Activated B cell treated with CpG ODN at 0.5 μM for 24 hours (primary cell): ENCODE measurements around the gene LBR. TPM values are rescaled to one million over a fixed set of nuclear protein-coding genes. Genes with fewer than 3 reads are reported as not detected.

Experiments
- ATAC-seq: fragments of 200-7000 bp; cut with Tn5 transposase; one replicate; pipeline ENCODE4 v1.10.0; 2021; ENCODE audit warnings: low read depth, mild to moderate bottlenecking, moderate library complexity
- CTCF ChIA-PET: fragments of 350-600 bp; sonication (Branson Sonifier 250); formaldehyde crosslinking; loops from one replicate; lab custom pipeline; 2021; ENCODE audit warnings: antibody characterized with exemption; lab: Charles Lee
- POLR2A ChIA-PET: fragments of 350-600 bp; sonication (Branson Sonifier 250); formaldehyde crosslinking; loops from one replicate; lab custom pipeline; 2021; ENCODE audit warnings: antibody characterized with exemption; lab: Charles Lee
- DNase-seq: peaks from one replicate; pipeline ENCODE4 v3.0.0; 2022
- H3K27ac Mint-ChIP-seq: one replicate; pipeline ENCODE4 v1.8.0; 2020; ENCODE audit warnings: mixed read lengths
- H3K27me3 Mint-ChIP-seq: one replicate; pipeline ENCODE4 v1.8.0; 2021; ENCODE audit warnings: mixed read lengths
- H3K36me3 Mint-ChIP-seq: one replicate; pipeline ENCODE4 v1.8.0; 2021; ENCODE audit warnings: low read depth, mixed read lengths
- H3K4me1 Mint-ChIP-seq: one replicate; pipeline ENCODE4 v1.8.0; 2021; ENCODE audit warnings: mixed read lengths
- H3K4me3 Mint-ChIP-seq: one replicate; pipeline ENCODE4 v1.8.0; 2020; ENCODE audit warnings: mild to moderate bottlenecking, mixed read lengths
- H3K9me3 Mint-ChIP-seq: one replicate; pipeline ENCODE4 v1.8.0; 2020; ENCODE audit warnings: mixed read lengths
- intact Hi-C: fragments of 100-400 bp; cut with micrococcal nuclease; formaldehyde crosslinking; loops from one replicate; pipeline ENCODE4 v1.15.1; 2024
- total RNA-seq: library from RNA; stranded (reverse); gene quantifications from 2 replicates; pipeline ENCODE4 v1.2.3, GENCODE V29; 2022
- TF ChIP-seq, protein P1 (sequence below): fragments of 200-600 bp; IDR thresholded peaks from one replicate; pipeline ENCODE4 v1.8.0; 2022; ENCODE audit warnings: antibody characterized with exemption, mild to moderate bottlenecking

The LBR gene
- 93.1 and 113 TPM in 2 replicates for total RNA-seq

DNA sequence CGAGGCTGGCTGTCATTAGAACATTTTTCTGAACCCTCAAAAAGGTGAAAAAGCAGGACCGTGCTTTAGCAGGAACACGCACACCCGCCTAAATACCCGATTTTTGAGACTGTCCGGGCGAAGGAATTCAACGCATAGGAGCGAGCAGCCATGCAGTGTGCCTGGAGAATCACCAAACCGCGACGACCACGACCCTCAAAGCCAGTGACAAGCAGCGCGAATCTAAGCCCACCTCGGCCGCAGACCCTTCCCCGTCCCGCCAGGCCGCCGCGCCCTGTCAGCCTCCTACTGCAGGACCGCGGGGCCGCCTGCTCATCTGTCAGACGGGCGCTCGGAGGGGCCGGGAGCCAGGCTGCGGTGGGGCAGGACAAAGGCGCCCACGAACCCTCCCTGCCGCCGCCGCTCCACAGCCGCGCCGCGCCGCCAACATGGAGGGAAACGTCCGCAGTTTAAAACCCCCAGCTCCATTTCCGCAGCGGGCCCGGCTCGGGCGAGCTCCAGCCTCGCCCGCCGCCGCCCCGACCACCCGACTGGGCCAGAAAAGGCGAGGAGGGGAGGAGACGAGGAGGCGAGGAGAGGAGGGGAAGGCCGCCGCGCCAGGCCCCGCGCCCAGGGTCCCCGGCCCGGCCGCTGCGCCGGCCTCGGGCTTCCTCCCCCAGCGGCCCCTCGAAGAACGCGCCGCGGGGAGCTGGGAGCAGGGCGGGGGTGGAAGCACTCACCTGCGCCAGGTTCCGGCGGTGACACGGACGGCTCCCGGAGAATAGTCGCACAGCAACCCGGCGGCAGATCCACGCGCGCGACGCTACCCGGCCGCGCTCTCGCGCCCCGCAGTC lies at the start of gene LBR:
TSS of gene LBR (minus strand) at position 804 of the 833 bp plus-strand sequence. CDS start 3,963 bp downstream, outside the sequence.
- ChIA-PET CTCF (interaction anchor here (1.5 to 3.0 kb wide), 2 partner anchors 17 to 47 kb away, joined by 4 to 14 read pairs; no protein-coding TSS in a partner anchor), POLR2A (interaction anchor here (0.6 to 6.0 kb wide), 9 partner anchors 14 to 1265 kb away, joined by 3 to 113 read pairs (median 8); partner anchors contain the start of genes H3-3A, PYCR2 and SDE2)
- TF ChIP-seq, protein P1, sequence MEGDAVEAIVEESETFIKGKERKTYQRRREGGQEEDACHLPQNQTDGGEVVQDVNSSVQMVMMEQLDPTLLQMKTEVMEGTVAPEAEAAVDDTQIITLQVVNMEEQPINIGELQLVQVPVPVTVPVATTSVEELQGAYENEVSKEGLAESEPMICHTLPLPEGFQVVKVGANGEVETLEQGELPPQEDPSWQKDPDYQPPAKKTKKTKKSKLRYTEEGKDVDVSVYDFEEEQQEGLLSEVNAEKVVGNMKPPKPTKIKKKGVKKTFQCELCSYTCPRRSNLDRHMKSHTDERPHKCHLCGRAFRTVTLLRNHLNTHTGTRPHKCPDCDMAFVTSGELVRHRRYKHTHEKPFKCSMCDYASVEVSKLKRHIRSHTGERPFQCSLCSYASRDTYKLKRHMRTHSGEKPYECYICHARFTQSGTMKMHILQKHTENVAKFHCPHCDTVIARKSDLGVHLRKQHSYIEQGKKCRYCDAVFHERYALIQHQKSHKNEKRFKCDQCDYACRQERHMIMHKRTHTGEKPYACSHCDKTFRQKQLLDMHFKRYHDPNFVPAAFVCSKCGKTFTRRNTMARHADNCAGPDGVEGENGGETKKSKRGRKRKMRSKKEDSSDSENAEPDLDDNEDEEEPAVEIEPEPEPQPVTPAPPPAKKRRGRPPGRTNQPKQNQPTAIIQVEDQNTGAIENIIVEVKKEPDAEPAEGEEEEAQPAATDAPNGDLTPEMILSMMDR, result no peak
- Mint-ChIP-seq H3K36me3 (peaks cover 19% of the 10 kb centered on the region), H3K9me3 (no peaks in the 10 kb centered on the region), H3K27me3 (no peaks in the 10 kb centered on the region), H3K27ac (peak within 1 kb of the TSS; percentile 90), H3K4me1 (peaks cover 56% of the 10 kb centered on the region), H3K4me3 (peak within 1 kb of the TSS; percentile 96)
- no peak for DNase-seq
- intact Hi-C loops, result loop anchor here (1.0 to 10.0 kb wide), 11 partner anchors 14 to 993 kb away; partner anchors contain the start of genes H3-3A, PARP1, SDE2 and SRP9
- peak; percentile 7 for ATAC-seq

DNA sequence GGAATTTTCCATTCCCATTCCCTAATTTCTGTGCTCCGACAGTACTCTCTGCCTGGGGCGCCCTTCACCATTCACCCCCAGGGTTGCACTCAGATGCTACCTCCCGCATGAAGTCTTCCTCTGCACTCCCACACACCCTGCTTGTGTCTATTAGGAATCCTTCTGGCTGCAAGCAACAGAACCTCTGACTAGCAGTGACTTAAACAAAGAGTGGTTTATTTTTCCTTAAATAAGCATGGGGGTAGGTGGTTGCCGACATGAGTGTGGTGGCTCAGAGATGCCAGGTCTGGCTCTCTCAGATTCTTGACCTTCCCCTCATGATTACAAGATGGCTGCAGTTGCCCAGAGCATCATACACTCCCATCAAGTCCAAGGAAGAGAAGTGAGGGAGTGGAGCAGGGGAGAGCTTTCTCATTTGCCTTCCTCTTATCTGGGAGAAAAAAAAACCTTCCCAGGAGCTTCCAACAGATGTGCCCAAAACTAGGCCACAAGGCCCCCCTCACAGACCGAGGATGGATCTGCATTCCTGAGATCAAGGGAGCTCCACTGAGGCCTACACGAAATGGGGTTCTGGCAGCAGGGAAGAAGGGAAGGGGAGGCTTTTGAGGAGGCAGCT lies 49.6 kb upstream of the LBR start:
- Mint-ChIP-seq H3K27ac (peak overlapping the region; percentile 64), H3K36me3 (no peaks in the 10 kb centered on the region), H3K4me1 (peaks cover 62% of the 10 kb centered on the region), H3K27me3 (no peaks in the 10 kb centered on the region), H3K4me3 (no peak overlapping the region), H3K9me3 (no peaks in the 10 kb centered on the region)
- ChIA-PET CTCF (interaction anchor here (0.7 to 2.2 kb wide), 4 partner anchors 10 to 295 kb away, joined by 3 to 6 read pairs (median 4); no protein-coding TSS in a partner anchor), POLR2A (interaction anchor here (0.6 to 5.9 kb wide), 7 partner anchors 10 to 585 kb away, joined by 3 to 44 read pairs (median 3); partner anchors contain the start of genes H3-3A and SDE2)
- intact Hi-C loops, result loop anchor here (5.0 kb wide), 2 partner anchors 175 to 645 kb away; partner anchors contain the start of gene ENAH
- ATAC-seq (no peak), DNase-seq (no peak)
- TF ChIP-seq, protein P1, result no peak

GRCh38 chr1:225476538-225476988 lies 48.7 kb upstream of the LBR start:
- Mint-ChIP-seq H3K4me3 (no peak overlapping the region), H3K27ac (no peak overlapping the region), H3K36me3 (no peaks in the 10 kb centered on the region), H3K27me3 (no peaks in the 10 kb centered on the region), H3K4me1 (peaks cover 54% of the 10 kb centered on the region), H3K9me3 (no peaks in the 10 kb centered on the region)
- intact Hi-C loops, result loop anchor here (5.0 kb wide), 2 partner anchors 176 to 646 kb away; partner anchors contain the start of gene ENAH
- CTCF ChIA-PET, result interaction anchor here (1.0 to 3.3 kb wide), 4 partner anchors 9 to 435 kb away, joined by 3 to 12 read pairs (median 5); partner anchors contain the start of gene ENAH
- DNase-seq (no peak), ATAC-seq (no peak)
- POLR2A ChIA-PET, result interaction anchor here (1.1 to 5.9 kb wide), 2 partner anchors 9 to 15 kb away, joined by 3 to 44 read pairs; no protein-coding TSS in a partner anchor
- TF ChIP-seq, protein P1, result no peak

DNA sequence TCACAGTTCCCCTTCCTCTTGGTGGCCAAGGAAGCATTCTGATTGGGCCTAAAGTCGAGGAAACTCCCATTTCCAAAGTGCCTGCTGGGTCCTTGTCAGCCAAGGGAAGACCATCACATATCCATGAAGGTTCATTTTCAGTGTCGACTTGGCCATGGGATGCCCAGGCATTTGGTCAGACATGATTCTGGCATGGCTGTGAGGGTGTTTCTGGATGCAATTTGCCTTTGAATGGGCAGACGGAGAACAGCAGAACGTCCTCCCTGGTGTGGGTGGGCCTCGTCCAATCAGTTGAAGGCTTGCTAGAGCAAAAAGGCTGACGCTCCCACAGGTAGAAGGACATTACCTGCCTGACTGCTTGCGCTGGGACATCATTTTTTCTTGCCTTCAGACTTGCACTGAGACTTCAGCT lies 48.3 kb upstream of the LBR start:
- H3K9me3 Mint-ChIP-seq, result no peaks in the 10 kb centered on the region
- ChIA-PET POLR2A (interaction anchor here (5.9 kb wide), 1 partner anchor 8 kb away, joined by 44 read pairs; no protein-coding TSS in a partner anchor), CTCF (interaction anchor here (0.8 to 3.3 kb wide), 6 partner anchors 8 to 509 kb away, joined by 3 to 12 read pairs (median 6); partner anchors contain the start of genes ENAH and SRP9)
- H3K4me3 Mint-ChIP-seq, result no peak overlapping the region
- H3K27me3 Mint-ChIP-seq, result no peaks in the 10 kb centered on the region
- no peak overlapping the region for H3K27ac Mint-ChIP-seq
- peaks cover 49% of the 10 kb centered on the region for H3K4me1 Mint-ChIP-seq
- intact Hi-C loops, result loop anchor here (5.0 kb wide), 2 partner anchors 176 to 646 kb away; partner anchors contain the start of gene ENAH
- TF ChIP-seq, protein P1, result no peak
- no peak for ATAC-seq
- DNase-seq, result no peak
- no peaks in the 10 kb centered on the region for H3K36me3 Mint-ChIP-seq
